Common myeloid progenitor, CD34-positive (primary cell): ENCODE results near the gene NUP85.

ENCODE experiments used
- CTCF ChIA-PET: fragments of 350-600 bp; sonication (Branson Sonifier 250); formaldehyde crosslinking; loops from one replicate; lab custom pipeline; 2021; ENCODE audit warnings: antibody characterized with exemption; lab: Charles Lee
- POLR2A ChIA-PET: fragments of 350-600 bp; sonication (Branson Sonifier 250); formaldehyde crosslinking; loops from one replicate; lab custom pipeline; 2021; ENCODE audit warnings: antibody characterized with exemption; lab: Charles Lee
- DNase-seq, 3 donors: peaks; one replicate each; pipeline versions ENCODE4 v3.0.0 to v3.0.0-alpha.2; 2013
- H3K27ac ChIP-seq, 2 experiments: 1 replicate in 1 of 2; 2 replicates in 1 of 2; pipeline ENCODE4 v1.7.0; 2013; ENCODE audit warnings: inconsistent platforms in 2 of 2, low read length in 2 of 2, mild to moderate bottlenecking in 2 of 2, low read depth in 1 of 2, moderate library complexity in 1 of 2; ENCODE audit not compliant: severe bottlenecking in 2 of 2, insufficient read depth in 1 of 2, poor library complexity in 1 of 2
- H3K27me3 ChIP-seq, 5 experiments: replicated peaks in 2 of 5; 1 replicate in 3 of 5; 2 replicates in 2 of 5; pipeline versions ENCODE4 v1.6.1 to v1.7.0; 2013; ENCODE audit warnings: low read length in 4 of 5, mild to moderate bottlenecking in 2 of 5, moderate library complexity in 2 of 5, inconsistent platforms in 1 of 5; ENCODE audit not compliant: insufficient read depth in 5 of 5, control insufficient read depth in 4 of 5
- H3K36me3 ChIP-seq, 4 experiments: 1 replicate in 2 of 4; 2 replicates in 2 of 4; pipeline versions ENCODE4 v1.6.1 to v1.7.0; 2013; ENCODE audit warnings: low read length in 3 of 4, control low read depth in 1 of 4, mild to moderate bottlenecking in 1 of 4; ENCODE audit not compliant: control insufficient read depth in 4 of 4, insufficient read depth in 4 of 4
- H3K4me1 ChIP-seq, 4 experiments: 1 replicate in 3 of 4; 2 replicates in 1 of 4; pipeline versions ENCODE4 v1.6.1 to v1.7.1; 2013; ENCODE audit warnings: low read length in 3 of 4, mild to moderate bottlenecking in 3 of 4, control low read depth in 1 of 4, inconsistent platforms in 1 of 4, moderate library complexity in 1 of 4; ENCODE audit not compliant: control insufficient read depth in 4 of 4, insufficient read depth in 4 of 4; ENCODE audit errors: control extremely low read depth in 1 of 4
- H3K4me3 ChIP-seq, 7 experiments: 1 replicate in 4 of 7; 2 replicates in 3 of 7; pipeline versions ENCODE4 v1.5.1 to v1.7.0; 2013; ENCODE audit warnings: mild to moderate bottlenecking in 7 of 7, low read length in 6 of 7, moderate library complexity in 6 of 7, inconsistent platforms in 2 of 7, low read depth in 2 of 7, control low read depth in 1 of 7; ENCODE audit not compliant: insufficient read depth in 4 of 7, control insufficient read depth in 1 of 7; ENCODE audit errors: extremely low read depth in 1 of 7
- H3K9me3 ChIP-seq, 5 experiments: 1 replicate in 4 of 5; 2 replicates in 1 of 5; pipeline versions ENCODE4 v1.6.1 to v1.7.1; 2013; ENCODE audit warnings: low read length in 4 of 5, mild to moderate bottlenecking in 2 of 5, inconsistent platforms in 1 of 5, low read depth in 1 of 5, moderate library complexity in 1 of 5; ENCODE audit not compliant: control insufficient read depth in 4 of 5, insufficient read depth in 2 of 5; ENCODE audit errors: control extremely low read depth in 1 of 5
- WGBS: methylation state at CpG from one replicate; pipeline ENCODE4 v1.1.5; 2013; ENCODE audit not compliant: insufficient coverage; 5-methylcytosine and 5-hydroxymethylcytosine counted together

Gene NUP85

GRCh38 chr17:75239778-75240393 lies 34.4 kb downstream of the NUP85 start:
- CTCF ChIA-PET: interaction anchor here (0.7 to 7.5 kb wide), 17 partner anchors 9 to 180 kb away, joined by 3 to 50 read pairs (median 7); partner anchors contain the start of genes GGA3, GRB2, MIF4GD and MRPS7
- no peak overlapping the region for H3K27ac ChIP-seq
- peaks cover 0 to 3% (median 0%) of the 10 kb centered on the region in 4 experiments for H3K4me1 ChIP-seq
- H3K27me3 ChIP-seq: no peaks in the 10 kb centered on the region
- DNase-seq: no peak
- H3K9me3 ChIP-seq: no peaks in the 10 kb centered on the region
- WGBS: 98% methylated on average over 23 of the region's 23 CpGs
- H3K36me3 ChIP-seq: peaks cover 11 to 97% (median 77%) of the 10 kb centered on the region in 4 experiments
- POLR2A ChIA-PET: no interaction called here
- H3K4me3 ChIP-seq: no peak overlapping the region

GRCh38 chr17:75240394-75241142 lies 35.1 kb downstream of the NUP85 start:
- 90% methylated on average over 15 of the region's 23 CpGs for WGBS
- DNase-seq: peak; percentile 60 to 71 (median 69)

GRCh38 chr17:75241143-75241430 lies 35.6 kb downstream of the NUP85 start:
- H3K4me3 ChIP-seq: no peak overlapping the region
- WGBS: 94% methylated on average over 7 of the region's 7 CpGs
- no peaks in the 10 kb centered on the region for H3K9me3 ChIP-seq
- peaks cover 0 to 5% (median 0%) of the 10 kb centered on the region in 4 experiments for H3K4me1 ChIP-seq
- no peak for DNase-seq
- no peaks in the 10 kb centered on the region for H3K27me3 ChIP-seq
- no peak overlapping the region for H3K27ac ChIP-seq
- POLR2A ChIA-PET: no interaction called here
- H3K36me3 ChIP-seq: peaks cover 7 to 97% (median 78%) of the 10 kb centered on the region in 4 experiments
- CTCF ChIA-PET: interaction anchor here (0.6 to 7.5 kb wide), 9 partner anchors 8 to 278 kb away, joined by 3 to 50 read pairs (median 17); partner anchors contain the start of genes GGA3, MIF4GD and MRPS7

More at GRCh38 chr17:75240394-75241142, 35.1 kb downstream of the NUP85 start:
- peaks cover 7 to 96% (median 75%) of the 10 kb centered on the region in 4 experiments for H3K36me3 ChIP-seq
- peaks cover 0 to 5% (median 0%) of the 10 kb centered on the region in 4 experiments for H3K4me1 ChIP-seq
- CTCF ChIA-PET: interaction anchor here (0.8 to 7.5 kb wide), 16 partner anchors 8 to 278 kb away, joined by 3 to 50 read pairs (median 8); partner anchors contain the start of genes GGA3, GRB2, MIF4GD and MRPS7
- no peak overlapping the region for H3K27ac ChIP-seq
- no peaks in the 10 kb centered on the region for H3K9me3 ChIP-seq
- H3K4me3 ChIP-seq: no peak overlapping the region
- POLR2A ChIA-PET: no interaction called here
- no peaks in the 10 kb centered on the region for H3K27me3 ChIP-seq

GRCh38 chr17:75241502-75241901 lies 36.0 kb downstream of the NUP85 start:
- H3K27me3 ChIP-seq: no peaks in the 10 kb centered on the region
- WGBS: 98% methylated on average over 6 of the region's 9 CpGs
- H3K4me3 ChIP-seq: no peak overlapping the region
- ChIA-PET POLR2A (no interaction called here), CTCF (interaction anchor here (0.6 to 7.5 kb wide), 10 partner anchors 7 to 277 kb away, joined by 3 to 50 read pairs (median 14); partner anchors contain the start of genes GGA3, MIF4GD and MRPS7)
- no peak overlapping the region for H3K27ac ChIP-seq
- peaks cover 0 to 5% (median 0%) of the 10 kb centered on the region in 4 experiments for H3K4me1 ChIP-seq
- no peaks in the 10 kb centered on the region for H3K9me3 ChIP-seq
- H3K36me3 ChIP-seq: peaks cover 7 to 97% (median 79%) of the 10 kb centered on the region in 4 experiments
- DNase-seq: no peak

GRCh38 chr17:75241996-75242460 lies 36.5 kb downstream of the NUP85 start:
- Histone ChIP-seq H3K27ac (no peak overlapping the region), H3K36me3 (peaks cover 7 to 95% (median 77%) of the 10 kb centered on the region in 4 experiments), H3K4me3 (no peak overlapping the region), H3K9me3 (no peaks in the 10 kb centered on the region), H3K27me3 (no peaks in the 10 kb centered on the region), H3K4me1 (peaks cover 0 to 5% (median 0%) of the 10 kb centered on the region in 4 experiments)
- DNase-seq: no peak
- ChIA-PET POLR2A (no interaction called here), CTCF (interaction anchor here (1.2 to 7.5 kb wide), 5 partner anchors 7 to 42 kb away, joined by 3 to 50 read pairs (median 27); partner anchors contain the start of genes GGA3, MIF4GD and MRPS7)
- WGBS: 94% methylated on average over 15 of the region's 15 CpGs

- H3K36me3 ChIP-seq: peaks cover 4 to 91% (median 72%) of the 10 kb centered on the region in 4 experiments
- no peaks in the 10 kb centered on the region for H3K9me3 ChIP-seq
- CTCF ChIA-PET: interaction anchor here (1.2 to 7.5 kb wide), 4 partner anchors 12 to 43 kb away, joined by 3 to 50 read pairs (median 20); partner anchors contain the start of genes GGA3, MIF4GD and MRPS7
- DNase-seq: no peak
- no peaks in the 10 kb centered on the region for H3K27me3 ChIP-seq
- H3K4me3 ChIP-seq: no peak overlapping the region
- WGBS: 98% methylated on average over 15 of the region's 17 CpGs
- POLR2A ChIA-PET: no interaction called here
- H3K4me1 ChIP-seq: peaks cover 0 to 5% (median 0%) of the 10 kb centered on the region in 4 experiments
- H3K27ac ChIP-seq: peak overlapping the region in 1 of 2 experiments; percentile 5
These were observed 37.1 kb downstream of the NUP85 start for GRCh38 chr17:75242461-75243042.
